Measurements from ENCODE around the gene LAMA2.
"Not testable (repeated sequence)": the region's sequence is repeated elsewhere in the genome, so short reads cannot be mapped to it uniquely, and the experiment has no call there.

Gene LAMA2

GRCh38 chr6:129088481-129088880 lies 205.5 kb downstream of the LAMA2 start:
- DNase-seq (ENCODE audit: low spot score): not testable (repeated sequence)

DNA sequence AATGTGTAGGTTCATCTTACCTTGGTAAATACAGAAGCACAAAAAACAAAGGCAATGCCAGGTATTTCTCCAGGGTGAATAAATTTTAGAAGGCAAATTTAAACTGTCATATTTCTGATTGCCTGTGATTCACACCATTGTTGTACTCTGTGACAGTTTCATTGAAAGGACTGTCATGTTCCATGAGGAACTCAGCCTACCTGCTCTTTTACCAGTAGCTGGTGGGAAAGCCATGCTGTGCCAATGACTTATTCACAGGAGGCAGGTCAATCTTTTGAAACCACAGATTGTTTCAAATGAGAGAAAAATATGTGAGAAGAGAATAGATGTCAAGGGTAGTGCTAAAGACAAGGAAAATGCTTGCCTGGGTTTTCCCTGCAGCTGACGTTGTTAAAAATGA lies 206.4 kb downstream of the LAMA2 start:
- no peak for DNase-seq (ENCODE audit: low spot score)

- no peak for DNase-seq (ENCODE audit: low spot score)
These were observed 211.2 kb downstream of the LAMA2 start for GRCh38 chr6:129094147-129094546.

GRCh38 chr6:129096651-129097290 lies 213.8 kb downstream of the LAMA2 start:
- no peak for DNase-seq (ENCODE audit: low spot score)

GRCh38 chr6:129098061-129098553 lies 215.2 kb downstream of the LAMA2 start:
- no peak for DNase-seq (ENCODE audit: low spot score)

DNA sequence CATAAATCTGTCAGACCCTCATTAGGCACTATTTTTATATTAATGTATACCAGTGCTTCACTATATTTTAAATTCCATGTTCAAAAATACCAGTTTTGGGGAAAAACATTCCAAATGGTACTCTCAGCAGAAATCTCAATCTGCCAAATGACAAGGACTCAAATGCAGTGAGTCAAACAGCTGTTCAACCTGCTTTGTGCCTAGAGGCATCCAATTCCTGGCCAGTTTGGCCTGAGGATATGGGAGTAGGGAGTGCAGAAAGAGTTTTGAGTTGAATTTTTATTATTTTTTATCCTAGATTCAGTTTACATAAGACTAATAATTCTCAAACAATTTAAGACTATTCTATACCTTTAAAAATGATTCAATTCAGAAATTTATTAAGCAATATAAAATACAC lies 216.8 kb downstream of the LAMA2 start:
- DNase-seq (ENCODE audit: low spot score): no peak

DNA sequence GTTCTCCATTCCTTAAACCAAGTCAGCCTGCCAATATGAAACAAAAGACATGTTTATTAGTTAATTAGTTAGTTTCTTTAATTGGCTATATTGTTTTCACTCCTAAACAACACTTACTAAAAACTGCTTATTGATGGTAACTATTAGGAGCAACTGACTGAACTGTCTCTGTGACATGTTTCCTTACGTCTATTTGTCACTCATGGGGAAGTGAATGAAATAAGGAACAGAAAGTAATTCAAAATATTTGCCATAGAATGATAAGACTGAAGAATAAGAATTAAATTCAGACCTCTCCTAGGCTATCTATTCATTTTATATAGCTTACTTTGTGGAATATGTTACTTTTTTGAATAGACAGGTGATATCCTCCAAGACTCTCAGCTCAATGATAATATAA lies 217.2 kb downstream of the LAMA2 start:
- DNase-seq (ENCODE audit: low spot score): no peak

DNA sequence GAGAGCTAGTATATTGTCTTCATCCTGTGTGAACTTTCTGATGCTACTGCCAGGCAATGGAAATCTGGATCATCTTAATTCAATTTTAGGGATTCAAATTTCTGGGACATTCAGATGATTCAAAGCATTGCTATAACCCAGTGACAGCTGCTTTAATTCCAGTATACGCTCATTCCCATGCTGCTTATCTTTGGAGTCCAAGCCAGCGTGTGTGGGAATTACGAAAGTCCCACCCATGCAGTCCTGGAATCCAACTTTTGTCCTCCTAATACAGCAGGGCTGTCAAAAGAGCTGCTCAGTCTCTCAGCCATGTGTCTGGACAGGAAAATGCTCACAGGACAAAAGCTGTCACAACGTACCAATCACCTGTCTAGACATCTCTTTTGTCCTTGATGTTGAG lies 219.8 kb downstream of the LAMA2 start:
- DNase-seq (ENCODE audit: low spot score): no peak

DNA sequence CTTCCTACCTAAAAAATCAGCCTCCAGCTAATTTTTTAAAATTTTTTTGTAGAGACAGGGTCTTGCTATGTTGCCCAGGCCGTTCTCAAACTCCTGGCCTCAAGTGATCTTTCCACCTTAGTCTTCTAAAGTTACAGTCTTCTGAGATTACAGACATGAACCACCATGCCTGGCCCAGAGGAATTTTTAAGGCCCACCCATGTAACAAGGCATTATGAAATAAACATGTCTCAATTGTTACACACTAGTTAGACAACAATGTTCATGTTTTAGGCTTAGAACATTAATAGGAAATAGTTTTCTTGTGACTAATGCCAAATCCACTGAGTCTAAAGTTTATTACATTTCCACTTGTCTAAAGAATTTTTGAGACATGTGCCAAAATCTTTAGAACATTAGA lies 221.2 kb downstream of the LAMA2 start:
- DNase-seq (ENCODE audit: low spot score): no peak

DNA sequence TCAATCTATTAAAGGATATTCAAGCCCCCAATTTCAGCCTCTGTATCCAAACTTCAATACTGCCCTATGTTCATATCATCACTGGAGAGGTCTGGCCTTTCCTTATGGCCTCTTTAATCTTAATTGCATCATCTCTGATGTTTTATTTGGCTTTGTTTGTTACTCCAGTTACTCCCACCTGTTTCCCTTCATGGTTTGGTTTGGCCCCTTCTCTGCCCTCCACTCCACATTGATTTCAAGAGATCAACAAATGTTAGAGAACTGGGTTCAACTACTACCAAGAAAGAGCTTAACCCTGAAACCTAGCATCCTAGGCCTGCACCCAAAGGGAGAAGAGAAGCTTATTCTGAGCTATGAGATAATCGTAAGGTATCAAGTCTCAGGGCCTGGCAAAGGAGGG lies 221.6 kb downstream of the LAMA2 start:
- no peak for DNase-seq (ENCODE audit: low spot score)

- no peak for DNase-seq (ENCODE audit: low spot score)
These were observed 222.1 kb downstream of the LAMA2 start for GRCh38 chr6:129105035-129105434.

- DNase-seq (ENCODE audit: low spot score): no peak
These were observed 222.9 kb downstream of the LAMA2 start for GRCh38 chr6:129105793-129106192.

- no peak for DNase-seq (ENCODE audit: low spot score)
These were observed 225.4 kb downstream of the LAMA2 start for GRCh38 chr6:129108337-129108736.

- no peak for DNase-seq (ENCODE audit: low spot score)
These were observed 227.9 kb downstream of the LAMA2 start for GRCh38 chr6:129110690-129111343.

GRCh38 chr6:129111346-129111745 lies 228.4 kb downstream of the LAMA2 start:
- DNase-seq (ENCODE audit: low spot score): no peak

GRCh38 chr6:129111853-129112252 lies 228.9 kb downstream of the LAMA2 start:
- DNase-seq (ENCODE audit: low spot score): no peak

DNA sequence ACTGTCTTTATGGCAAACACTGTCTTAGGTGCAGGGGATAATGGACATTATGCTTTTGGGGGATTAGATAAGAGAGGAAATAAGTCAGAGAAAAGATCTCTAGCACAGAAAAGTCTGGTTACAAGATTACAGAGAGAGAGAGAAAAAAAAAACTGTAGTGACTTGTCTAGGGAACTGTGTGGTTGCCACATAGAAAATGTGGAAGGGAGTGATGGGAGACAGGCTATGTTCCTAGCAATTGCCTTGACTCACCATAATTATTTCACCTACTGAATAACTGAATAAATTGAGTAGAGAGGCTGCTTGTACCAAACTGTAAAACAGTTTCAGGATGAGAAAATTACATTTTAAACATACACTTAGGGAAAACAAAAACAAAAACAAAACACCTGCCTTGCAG lies 229.7 kb downstream of the LAMA2 start:
- DNase-seq (ENCODE audit: low spot score): no peak

- no peak for DNase-seq (ENCODE audit: low spot score)
These were observed 230.7 kb downstream of the LAMA2 start for GRCh38 chr6:129113637-129114036.

GRCh38 chr6:129114636-129115391 lies 231.9 kb downstream of the LAMA2 start:
- DNase-seq (ENCODE audit: low spot score): no peak

- DNase-seq (ENCODE audit: low spot score): no peak
These were observed 232.5 kb downstream of the LAMA2 start for GRCh38 chr6:129115471-129115870.

- no peak for DNase-seq (ENCODE audit: low spot score)
These were observed 234.4 kb downstream of the LAMA2 start for GRCh38 chr6:129117355-129117754.

GRCh38 chr6:129120856-129121638 lies 238.1 kb downstream of the LAMA2 start:
- no peak for DNase-seq (ENCODE audit: low spot score)
